Type B pancreatic cell (in vitro differentiated cells): ENCODE results near the gene NIPAL3. TPM values are rescaled to one million over a fixed set of nuclear protein-coding genes. Genes with fewer than 3 reads are reported as not detected.

ENCODE experiments used
- DNase-seq: peaks from one replicate; pipeline ENCODE4 v3.0.0; 2021; ENCODE audit warnings: mixed read lengths; ENCODE audit not compliant: unreplicated experiment; ENCODE audit errors: extremely low spot score
- H3K27ac Mint-ChIP-seq: 2 replicates; pipeline ENCODE4 v1.8.0; 2021; ENCODE audit warnings: mild to moderate bottlenecking, mixed read lengths
- H3K27me3 Mint-ChIP-seq: 2 replicates; pipeline ENCODE4 v1.8.0; 2021; ENCODE audit warnings: mixed read lengths
- H3K36me3 Mint-ChIP-seq: 2 replicates; pipeline ENCODE4 v1.8.0; 2021; ENCODE audit warnings: mixed read lengths
- H3K4me1 Mint-ChIP-seq: one replicate; pipeline ENCODE4 v1.8.0; 2021; ENCODE audit warnings: mixed read lengths; ENCODE audit not compliant: unreplicated experiment
- H3K4me3 Mint-ChIP-seq: 2 replicates; pipeline ENCODE4 v1.8.0; 2021; ENCODE audit warnings: mild to moderate bottlenecking, mixed read lengths
- H3K9me3 Mint-ChIP-seq: 2 replicates; pipeline ENCODE4 v1.8.0; 2021; ENCODE audit warnings: mixed read lengths
- CTCF ChIP-seq: fragments of 200-600 bp; sonication (generic); conservative IDR thresholded peaks from 2 replicates; pipeline ENCODE4 v1.5.0; 2021; ENCODE audit warnings: antibody characterized with exemption, mild to moderate bottlenecking
- total RNA-seq: library from RNA; stranded (reverse); gene quantifications from 2 replicates; pipeline ENCODE4 v1.2.1, GENCODE V29; 2021; ENCODE audit warnings: low replicate concordance

The NIPAL3 gene
- total RNA-seq, 1 donor from 2014 or later = 17.5 TPM

- H3K27me3 Mint-ChIP-seq = no peaks in the 10 kb centered on the region
- no peak for TF ChIP-seq CTCF
- H3K9me3 Mint-ChIP-seq = no peaks in the 10 kb centered on the region
- H3K36me3 Mint-ChIP-seq = no peaks in the 10 kb centered on the region
- DNase-seq = no peak
- H3K27ac Mint-ChIP-seq = no peak overlapping the region
- H3K4me1 Mint-ChIP-seq = peaks cover 16% of the 10 kb centered on the region
- H3K4me3 Mint-ChIP-seq = no peak overlapping the region
Observed at GRCh38 chr1:24481101-24481500, 65.5 kb downstream of the NIPAL3 start.

- H3K36me3 Mint-ChIP-seq = no peaks in the 10 kb centered on the region
- H3K4me1 Mint-ChIP-seq = peaks cover 14% of the 10 kb centered on the region
- no peaks in the 10 kb centered on the region for H3K9me3 Mint-ChIP-seq
- no peak for TF ChIP-seq CTCF
- no peak for DNase-seq
- no peak overlapping the region for H3K4me3 Mint-ChIP-seq
- no peaks in the 10 kb centered on the region for H3K27me3 Mint-ChIP-seq
- H3K27ac Mint-ChIP-seq = no peak overlapping the region
Observed at GRCh38 chr1:24481843-24482610, 66.4 kb downstream of the NIPAL3 start.

GRCh38 chr1:24483441-24483840 lies 67.8 kb downstream of the NIPAL3 start:
- Mint-ChIP-seq H3K4me3 (no peak overlapping the region), H3K27ac (no peak overlapping the region), H3K27me3 (no peaks in the 10 kb centered on the region), H3K9me3 (no peaks in the 10 kb centered on the region), H3K4me1 (peaks cover 9% of the 10 kb centered on the region), H3K36me3 (no peaks in the 10 kb centered on the region)
- TF ChIP-seq CTCF = no peak
- DNase-seq = no peak

- TF ChIP-seq CTCF = no peak
- no peak overlapping the region for H3K27ac Mint-ChIP-seq
Observed at GRCh38 chr1:24484199-24484598, 68.6 kb downstream of the NIPAL3 start.

GRCh38 chr1:24486331-24487065 lies 70.9 kb downstream of the NIPAL3 start:
- TF ChIP-seq CTCF = no peak

More at GRCh38 chr1:24484199-24484598, 68.6 kb downstream of the NIPAL3 start:
- Mint-ChIP-seq H3K36me3 (no peaks in the 10 kb centered on the region), H3K4me1 (peaks cover 9% of the 10 kb centered on the region), H3K9me3 (no peaks in the 10 kb centered on the region), H3K27me3 (no peaks in the 10 kb centered on the region), H3K4me3 (no peak overlapping the region)
- no peak for DNase-seq

More at GRCh38 chr1:24486331-24487065, 70.9 kb downstream of the NIPAL3 start:
- Mint-ChIP-seq H3K9me3 (no peaks in the 10 kb centered on the region), H3K4me3 (no peak overlapping the region), H3K4me1 (peaks cover 5% of the 10 kb centered on the region), H3K36me3 (no peaks in the 10 kb centered on the region), H3K27me3 (no peaks in the 10 kb centered on the region), H3K27ac (no peak overlapping the region)
- no peak for DNase-seq
